ENCODE data around the gene HSBP1. TPM values are rescaled to one million over a fixed set of nuclear protein-coding genes. Genes with fewer than 3 reads are reported as not detected.

Gene HSBP1
- 16.0 and 16.2 TPM in 2 replicates for total RNA-seq

GRCh38 chr16:83807710-83808572 lies at the start of gene HSBP1:
Gene HSBP1 (plus strand): TSS chr16:83807978. CDS start chr16:83808077, 99 bp downstream.

Other genes with a start within 250 kb of the HSBP1 start
- gene MLYCD, start 91.1 kb downstream of the HSBP1 start, total RNA-seq, result 2.4 and 3.7 TPM in 2 replicates
- 5.9 TPM in 2 replicates for gene OSGIN1, start 145.3 kb downstream of the HSBP1 start, total RNA-seq
- gene NECAB2, start 160.3 kb downstream of the HSBP1 start, total RNA-seq, result not detected in 2 replicates
- not detected in 2 replicates for gene SLC38A8, start 234.8 kb downstream of the HSBP1 start, total RNA-seq